Mesendoderm (in vitro differentiated cells): ENCODE measurements around the gene CHAF1A.

Experiments
- DNase-seq: peaks from one replicate; pipeline ENCODE4 v3.0.0; 2013
- H2AK5ac ChIP-seq: 2 replicates; pipeline ENCODE4 v1.6.1; 2013; ENCODE audit warnings: low read length, inconsistent platforms
- H2BK120ac ChIP-seq: 2 replicates; pipeline ENCODE4 v1.6.1; 2013; ENCODE audit warnings: low read depth, mild to moderate bottlenecking, low read length, moderate library complexity, mixed read lengths
- H2BK15ac ChIP-seq: replicated peaks from 2 replicates; pipeline ENCODE4 v1.6.1; 2013; ENCODE audit warnings: low read depth, mild to moderate bottlenecking, moderate library complexity
- H2BK5ac ChIP-seq: 2 replicates; pipeline ENCODE4 v1.6.1; 2013; ENCODE audit warnings: low read length, inconsistent platforms
- H3K18ac ChIP-seq: 2 replicates; pipeline ENCODE4 v1.6.1; 2013; ENCODE audit warnings: mild to moderate bottlenecking, low read length, mixed read lengths
- H3K23ac ChIP-seq: one replicate; pipeline ENCODE4 v1.6.1; 2013; ENCODE audit warnings: low read length
- H3K27ac ChIP-seq: 2 replicates; pipeline ENCODE4 v1.5.1; 2013; ENCODE audit warnings: low read depth, mild to moderate bottlenecking, inconsistent platforms, low read length, moderate library complexity
- H3K27me3 ChIP-seq: 2 replicates; pipeline ENCODE4 v1.6.1; 2013; ENCODE audit warnings: low read length, control low read depth, mild to moderate bottlenecking, inconsistent platforms; ENCODE audit not compliant: insufficient read depth, poor library complexity
- H3K36me3 ChIP-seq: 2 replicates; pipeline ENCODE4 v1.6.1; 2013; ENCODE audit warnings: low read length, inconsistent platforms; ENCODE audit not compliant: control insufficient read depth, insufficient read depth
- H3K4ac ChIP-seq: one replicate; pipeline ENCODE4 v1.6.1; 2013; ENCODE audit warnings: low read depth, mild to moderate bottlenecking, low read length, moderate library complexity
- H3K4me1 ChIP-seq: 2 replicates; pipeline ENCODE4 v1.6.1; 2013; ENCODE audit warnings: low read depth, low read length, inconsistent platforms; ENCODE audit not compliant: control insufficient read depth
- H3K4me2 ChIP-seq: 2 replicates; pipeline ENCODE4 v1.6.1; 2013; ENCODE audit warnings: low read length
- H3K4me3 ChIP-seq: 2 replicates; pipeline ENCODE4 v1.5.1; 2013; ENCODE audit warnings: mild to moderate bottlenecking, low read length
- H3K56ac ChIP-seq: one replicate; pipeline ENCODE4 v1.6.1; 2013; ENCODE audit warnings: low read length
- H3K79me1 ChIP-seq: 2 replicates; pipeline ENCODE4 v1.6.1; 2013; ENCODE audit warnings: low read length, inconsistent platforms
- H3K79me2 ChIP-seq: 2 replicates; pipeline ENCODE4 v1.6.1; 2013; ENCODE audit warnings: mild to moderate bottlenecking, low read length; ENCODE audit not compliant: control insufficient read depth, insufficient read depth
- H3K9ac ChIP-seq: 2 replicates; pipeline ENCODE4 v1.6.1; 2013; ENCODE audit warnings: low read length, inconsistent platforms
- H4K5ac ChIP-seq: one replicate; pipeline ENCODE4 v1.6.1; 2013; ENCODE audit warnings: low read length
- H4K8ac ChIP-seq: one replicate; pipeline ENCODE4 v1.6.1; 2013; ENCODE audit warnings: low read depth, mild to moderate bottlenecking, control low read depth, low read length, moderate library complexity
- WGBS: extraction: QIAGEN DNeasy Blood & Tissue Kit; methylation state at CpG from one replicate; pipeline ENCODE4 v1.1.7; 2013; ENCODE audit warnings: low lambda C conversion rate, missing lambda C conversion rate; ENCODE audit not compliant: insufficient coverage; ENCODE audit errors: extremely low coverage; 5-methylcytosine and 5-hydroxymethylcytosine counted together

Gene CHAF1A

GRCh38 chr19:4373013-4373367 is 29.4 kb upstream of the CHAF1A start:
- Histone ChIP-seq H3K27me3 (no peaks in the 10 kb centered on the region), H2BK120ac (no peak overlapping the region), H3K4me3 (no peak overlapping the region), H2AK5ac (no peak overlapping the region), H3K56ac (no peak overlapping the region), H3K4me2 (no peak overlapping the region), H2BK15ac (no peak overlapping the region), H4K5ac (no peak overlapping the region), H2BK5ac (no peak overlapping the region), H3K23ac (no peak overlapping the region), H3K4me1 (peaks cover 20% of the 10 kb centered on the region), H3K27ac (no peak overlapping the region), H3K36me3 (no peaks in the 10 kb centered on the region), H3K79me2 (peaks cover 3% of the 10 kb centered on the region), H3K9ac (no peak overlapping the region), H3K4ac (no peak overlapping the region), H4K8ac (no peak overlapping the region), H3K18ac (no peak overlapping the region), H3K79me1 (peaks cover 28% of the 10 kb centered on the region)
- DNase-seq, result no peak
- no CpG with 5 or more reads among the region's 8 CpGs for WGBS

- Histone ChIP-seq H3K4ac (no peak overlapping the region), H2BK120ac (no peak overlapping the region), H3K18ac (peak overlapping the region; percentile 16), H4K8ac (no peak overlapping the region), H3K4me2 (no peak overlapping the region), H3K4me1 (peaks cover 18% of the 10 kb centered on the region), H3K23ac (no peak overlapping the region), H2BK5ac (no peak overlapping the region), H2AK5ac (no peak overlapping the region), H3K4me3 (no peak overlapping the region), H3K36me3 (no peaks in the 10 kb centered on the region), H4K5ac (no peak overlapping the region), H3K27me3 (no peaks in the 10 kb centered on the region), H3K79me2 (peaks cover 4% of the 10 kb centered on the region), H2BK15ac (no peak overlapping the region), H3K27ac (peak overlapping the region; percentile 34), H3K79me1 (peaks cover 28% of the 10 kb centered on the region), H3K56ac (peak overlapping the region; percentile 76), H3K9ac (peak overlapping the region; percentile 40)
- DNase-seq, result no peak
- no CpG with 5 or more reads among the region's 25 CpGs for WGBS
Observed at GRCh38 chr19:4373601-4374497, 28.6 kb upstream of the CHAF1A start.

- H4K8ac ChIP-seq, result no peak overlapping the region
- peak; percentile 73 for DNase-seq
- peaks cover 12% of the 10 kb centered on the region for H3K4me1 ChIP-seq
- peak overlapping the region; percentile 49 for H2BK5ac ChIP-seq
- H3K79me1 ChIP-seq, result peaks cover 29% of the 10 kb centered on the region
- H2AK5ac ChIP-seq, result no peak overlapping the region
- H3K4me3 ChIP-seq, result no peak overlapping the region
- peak overlapping the region; percentile 0 for H3K4ac ChIP-seq
- H3K23ac ChIP-seq, result peak overlapping the region; percentile 80
- peaks cover 6% of the 10 kb centered on the region for H3K79me2 ChIP-seq
- no peak overlapping the region for H2BK15ac ChIP-seq
- peak overlapping the region; percentile 16 for H3K18ac ChIP-seq
- H3K4me2 ChIP-seq, result no peak overlapping the region
- peak overlapping the region; percentile 40 for H3K9ac ChIP-seq
- H3K27ac ChIP-seq, result peak overlapping the region; percentile 34
- H3K36me3 ChIP-seq, result no peaks in the 10 kb centered on the region
- no peak overlapping the region for H2BK120ac ChIP-seq
- no peak overlapping the region for H4K5ac ChIP-seq
- no CpG with 5 or more reads among the region's 27 CpGs for WGBS
- peak overlapping the region; percentile 76 for H3K56ac ChIP-seq
- no peaks in the 10 kb centered on the region for H3K27me3 ChIP-seq
Observed at GRCh38 chr19:4374498-4375163, 27.8 kb upstream of the CHAF1A start.

- H3K79me2 ChIP-seq, result peaks cover 12% of the 10 kb centered on the region
- no peak overlapping the region for H2BK5ac ChIP-seq
- H3K27me3 ChIP-seq, result no peaks in the 10 kb centered on the region
- peaks cover 33% of the 10 kb centered on the region for H3K79me1 ChIP-seq
- H3K4me1 ChIP-seq, result peaks cover 13% of the 10 kb centered on the region
- WGBS, result no CpG with 5 or more reads among the region's 16 CpGs
- no peak overlapping the region for H4K5ac ChIP-seq
- no peak overlapping the region for H3K4ac ChIP-seq
- no peak overlapping the region for H4K8ac ChIP-seq
- H2AK5ac ChIP-seq, result no peak overlapping the region
- no peak overlapping the region for H3K4me3 ChIP-seq
- H3K27ac ChIP-seq, result peak overlapping the region; percentile 34
- no peak overlapping the region for H3K18ac ChIP-seq
- peak overlapping the region; percentile 40 for H3K9ac ChIP-seq
- no peak overlapping the region for H3K4me2 ChIP-seq
- no peak overlapping the region for H2BK15ac ChIP-seq
- H3K36me3 ChIP-seq, result no peaks in the 10 kb centered on the region
- DNase-seq, result peak; percentile 88
- no peak overlapping the region for H2BK120ac ChIP-seq
- peak overlapping the region; percentile 76 for H3K56ac ChIP-seq
- peak overlapping the region; percentile 80 for H3K23ac ChIP-seq
Observed at GRCh38 chr19:4375164-4376027, 27.0 kb upstream of the CHAF1A start.

GRCh38 chr19:4376028-4376670 is 26.3 kb upstream of the CHAF1A start:
- Histone ChIP-seq H3K4me3 (no peak overlapping the region), H3K36me3 (no peaks in the 10 kb centered on the region), H3K4ac (no peak overlapping the region), H3K56ac (no peak overlapping the region), H4K5ac (no peak overlapping the region), H3K4me1 (peaks cover 13% of the 10 kb centered on the region), H3K27me3 (no peaks in the 10 kb centered on the region), H2AK5ac (no peak overlapping the region), H3K79me2 (peaks cover 17% of the 10 kb centered on the region), H2BK15ac (no peak overlapping the region), H3K9ac (no peak overlapping the region), H3K23ac (no peak overlapping the region), H3K4me2 (no peak overlapping the region), H2BK120ac (no peak overlapping the region), H2BK5ac (no peak overlapping the region), H3K79me1 (peaks cover 34% of the 10 kb centered on the region), H3K27ac (no peak overlapping the region), H4K8ac (no peak overlapping the region), H3K18ac (no peak overlapping the region)
- WGBS, result no CpG with 5 or more reads among the region's 16 CpGs
- DNase-seq, result no peak
